Islet of Langerhans (tissue), 1 donor: Measurements from ENCODE around the gene CCDC187.
"Not testable (repeated sequence)": the region's sequence is repeated elsewhere in the genome, so short reads cannot be mapped to it uniquely, and the experiment has no call there.

ENCODE experiments used
- FAIRE-seq: peaks from one replicate; lab custom pipeline; 2011; peaks lifted over from hg19 to GRCh38; lab: Jason Lieb, UNC

The CCDC187 gene

GRCh38 chr9:136303825-136304416 lies at the start of gene CCDC187:
Gene CCDC187 (minus strand): TSS chr9:136304094. CDS start chr9:136303830, 264 bp downstream.
- FAIRE-seq, result no peak

- FAIRE-seq, result no peak
Measured at GRCh38 chr9:136353088-136353487, 49.2 kb upstream of the CCDC187 start.

- no peak for FAIRE-seq
Measured at GRCh38 chr9:136352682-136353081, 48.8 kb upstream of the CCDC187 start.

- not testable (repeated sequence) for FAIRE-seq
Measured at GRCh38 chr9:136351868-136352267, 48.0 kb upstream of the CCDC187 start.

- FAIRE-seq, result no peak
Measured at GRCh38 chr9:136351252-136351800, 47.4 kb upstream of the CCDC187 start.

- no peak for FAIRE-seq
Measured at GRCh38 chr9:136349546-136349945, 45.7 kb upstream of the CCDC187 start.

GRCh38 chr9:136348691-136349090 lies 44.8 kb upstream of the CCDC187 start:
- no peak for FAIRE-seq

- FAIRE-seq, result no peak
Measured at GRCh38 chr9:136347472-136348256, 43.8 kb upstream of the CCDC187 start.

GRCh38 chr9:136346927-136347465 lies 43.1 kb upstream of the CCDC187 start:
- FAIRE-seq, result no peak

- FAIRE-seq, result no peak
Measured at GRCh38 chr9:136346157-136346481, 42.2 kb upstream of the CCDC187 start.

- FAIRE-seq, result no peak
Measured at GRCh38 chr9:136345281-136346156, 41.6 kb upstream of the CCDC187 start.

- FAIRE-seq, result no peak
Measured at GRCh38 chr9:136344544-136345280, 40.8 kb upstream of the CCDC187 start.

- no peak for FAIRE-seq
Measured at GRCh38 chr9:136343884-136344269, 40.0 kb upstream of the CCDC187 start.

GRCh38 chr9:136343121-136343883 lies 39.4 kb upstream of the CCDC187 start:
- FAIRE-seq, result no peak

GRCh38 chr9:136342181-136343120 lies 38.6 kb upstream of the CCDC187 start:
- no peak for FAIRE-seq

GRCh38 chr9:136341769-136342168 lies 37.9 kb upstream of the CCDC187 start:
- no peak for FAIRE-seq

- no peak for FAIRE-seq
Measured at GRCh38 chr9:136341042-136341655, 37.3 kb upstream of the CCDC187 start.

- no peak for FAIRE-seq
Measured at GRCh38 chr9:136340356-136341041, 36.6 kb upstream of the CCDC187 start.

GRCh38 chr9:136339958-136340310 lies 36.0 kb upstream of the CCDC187 start:
- no peak for FAIRE-seq
